ENCODE results near the gene RAP1GAP2. TPM values are rescaled to one million over a fixed set of nuclear protein-coding genes. Genes with fewer than 3 reads are reported as not detected.

Gene RAP1GAP2
- total RNA-seq, 1 donor from 2014 or later = 22.6 TPM

GRCh38 chr17:3022197-3022596 lies 226.0 kb downstream of the RAP1GAP2 start:
- Histone ChIP-seq H3K27ac (no peak overlapping the region), H3K4me3 (no peak overlapping the region), H3K36me3 (no peaks in the 10 kb centered on the region), H3K9me3 (no peaks in the 10 kb centered on the region), H3K27me3 (no peaks in the 10 kb centered on the region), H3K4me1 (no peaks in the 10 kb centered on the region)
- TF ChIP-seq POLR2AphosphoS5 (IDR thresholded peaks at IDR 0.05; ENCODE audit: insufficient read depth in 1 of 2, low read depth in 1 of 2) = no peak
- TF ChIP-seq, protein P1, sequence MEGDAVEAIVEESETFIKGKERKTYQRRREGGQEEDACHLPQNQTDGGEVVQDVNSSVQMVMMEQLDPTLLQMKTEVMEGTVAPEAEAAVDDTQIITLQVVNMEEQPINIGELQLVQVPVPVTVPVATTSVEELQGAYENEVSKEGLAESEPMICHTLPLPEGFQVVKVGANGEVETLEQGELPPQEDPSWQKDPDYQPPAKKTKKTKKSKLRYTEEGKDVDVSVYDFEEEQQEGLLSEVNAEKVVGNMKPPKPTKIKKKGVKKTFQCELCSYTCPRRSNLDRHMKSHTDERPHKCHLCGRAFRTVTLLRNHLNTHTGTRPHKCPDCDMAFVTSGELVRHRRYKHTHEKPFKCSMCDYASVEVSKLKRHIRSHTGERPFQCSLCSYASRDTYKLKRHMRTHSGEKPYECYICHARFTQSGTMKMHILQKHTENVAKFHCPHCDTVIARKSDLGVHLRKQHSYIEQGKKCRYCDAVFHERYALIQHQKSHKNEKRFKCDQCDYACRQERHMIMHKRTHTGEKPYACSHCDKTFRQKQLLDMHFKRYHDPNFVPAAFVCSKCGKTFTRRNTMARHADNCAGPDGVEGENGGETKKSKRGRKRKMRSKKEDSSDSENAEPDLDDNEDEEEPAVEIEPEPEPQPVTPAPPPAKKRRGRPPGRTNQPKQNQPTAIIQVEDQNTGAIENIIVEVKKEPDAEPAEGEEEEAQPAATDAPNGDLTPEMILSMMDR (IDR thresholded peaks at IDR 0.05) = no peak
- no peak for TF ChIP-seq POLR2A (IDR thresholded peaks at IDR 0.05)
- DNase-seq (ENCODE audit: extremely low spot score in 2 of 2) = no peak
- intact Hi-C loops (cut with DNase I) = no loop called here

DNA sequence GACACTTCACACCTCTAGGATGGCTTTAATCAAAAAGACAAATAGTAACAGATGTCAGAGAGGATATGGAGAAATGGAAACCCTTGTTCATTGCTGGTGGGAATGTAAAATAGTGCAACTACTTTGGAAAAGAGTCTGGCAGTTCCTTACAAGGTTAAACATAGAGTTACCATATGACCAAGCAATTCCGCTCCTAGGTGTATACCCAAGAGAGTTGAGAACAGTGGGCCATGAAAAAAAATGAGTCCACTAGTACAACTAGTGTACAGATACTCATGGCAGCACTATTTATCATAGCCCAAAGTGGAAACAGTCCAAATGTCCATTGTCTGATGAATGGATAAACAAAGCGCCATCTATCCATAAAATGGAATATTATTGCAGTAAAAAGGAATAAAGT lies 228.1 kb downstream of the RAP1GAP2 start:
- no peak overlapping the region for H3K4me3 ChIP-seq
- no peaks in the 10 kb centered on the region for H3K4me1 ChIP-seq
- no peaks in the 10 kb centered on the region for H3K9me3 ChIP-seq
- no peaks in the 10 kb centered on the region for H3K27me3 ChIP-seq
- H3K36me3 ChIP-seq = no peaks in the 10 kb centered on the region
- no peak for DNase-seq (ENCODE audit: extremely low spot score in 2 of 2)
- TF ChIP-seq, protein P1 (IDR thresholded peaks at IDR 0.05) = no peak
- TF ChIP-seq POLR2AphosphoS5 (IDR thresholded peaks at IDR 0.05; ENCODE audit: insufficient read depth in 1 of 2, low read depth in 1 of 2) = no peak
- no peak for TF ChIP-seq POLR2A (IDR thresholded peaks at IDR 0.05)
- no peak overlapping the region for H3K27ac ChIP-seq
- intact Hi-C loops (cut with DNase I) = no loop called here

DNA sequence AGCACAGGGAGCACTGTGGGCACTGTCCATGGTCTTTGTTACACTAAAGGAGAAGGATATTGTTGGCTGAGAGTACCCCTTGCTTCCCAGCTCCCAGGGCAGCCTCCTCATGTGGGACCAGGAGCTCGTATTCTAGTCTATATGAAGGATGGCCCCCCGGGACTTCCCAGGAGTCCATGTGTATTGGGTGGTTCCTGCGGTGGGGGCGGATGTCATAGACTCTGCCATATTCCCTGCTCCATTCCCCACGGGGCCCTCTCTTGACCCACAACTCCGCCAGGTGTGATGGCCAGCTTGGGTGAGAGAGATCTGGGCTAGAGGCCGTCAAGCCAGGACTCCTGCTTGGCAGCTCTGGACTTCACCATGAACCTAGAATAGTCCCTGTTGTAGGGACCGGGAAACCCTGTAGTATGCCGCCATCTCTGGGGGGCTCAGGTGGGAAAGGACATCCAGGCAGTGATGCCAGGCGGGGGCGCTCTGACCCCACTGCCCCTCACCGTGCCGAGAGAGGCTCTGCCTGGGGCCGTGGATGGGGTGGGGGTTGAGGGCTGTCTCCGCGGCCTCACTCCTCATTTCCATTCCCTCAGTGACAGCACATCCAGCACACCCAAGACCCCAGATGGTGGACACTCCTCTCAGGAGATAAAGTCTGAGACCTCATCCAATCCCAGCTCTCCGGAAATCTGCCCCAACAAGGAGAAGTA lies 229.3 kb downstream of the RAP1GAP2 start:
- intact Hi-C loops (cut with DNase I) = loop anchor here (1.0 kb wide), 1 partner anchor 34 kb away; no protein-coding TSS in a partner anchor
- H3K4me1 ChIP-seq = no peaks in the 10 kb centered on the region
- no peak for DNase-seq (ENCODE audit: extremely low spot score in 2 of 2)
- no peaks in the 10 kb centered on the region for H3K9me3 ChIP-seq
- TF ChIP-seq, protein P1 (IDR thresholded peaks at IDR 0.05) = no peak
- TF ChIP-seq POLR2A (IDR thresholded peaks at IDR 0.05) = no peak
- no peak for TF ChIP-seq POLR2AphosphoS5 (IDR thresholded peaks at IDR 0.05; ENCODE audit: insufficient read depth in 1 of 2, low read depth in 1 of 2)
- H3K27ac ChIP-seq = no peak overlapping the region
- no peaks in the 10 kb centered on the region for H3K27me3 ChIP-seq
- no peak overlapping the region for H3K4me3 ChIP-seq
- no peaks in the 10 kb centered on the region for H3K36me3 ChIP-seq

- no peak overlapping the region for H3K27ac ChIP-seq
- no peaks in the 10 kb centered on the region for H3K36me3 ChIP-seq
Measured at GRCh38 chr17:3026125-3026855, 230.1 kb downstream of the RAP1GAP2 start.

More at GRCh38 chr17:3026125-3026855, 230.1 kb downstream of the RAP1GAP2 start:
- Histone ChIP-seq H3K4me1 (no peaks in the 10 kb centered on the region), H3K27me3 (no peaks in the 10 kb centered on the region), H3K9me3 (no peaks in the 10 kb centered on the region), H3K4me3 (no peak overlapping the region)
- TF ChIP-seq POLR2AphosphoS5 (IDR thresholded peaks at IDR 0.05; ENCODE audit: insufficient read depth in 1 of 2, low read depth in 1 of 2) (no peak), POLR2A (IDR thresholded peaks at IDR 0.05) (no peak)
- TF ChIP-seq, protein P1 (IDR thresholded peaks at IDR 0.05) = no peak
- no peak for DNase-seq (ENCODE audit: extremely low spot score in 2 of 2)
- intact Hi-C loops (cut with DNase I) = loop anchor here (1.0 kb wide), 1 partner anchor 35 kb away; no protein-coding TSS in a partner anchor
